AG04449 (cell line): ENCODE results near the gene WNT11.

Experiments
- CTCF ChIA-PET: fragments of 350-600 bp; formaldehyde crosslinking; extraction: SDS; loops from one replicate; lab custom pipeline; 2021; ENCODE audit warnings: antibody characterized with exemption; lab: Yijun Ruan, JAX
- POLR2A ChIA-PET: fragments of 400-600, 350-600 bp; formaldehyde crosslinking; extraction: SDS; loops from one replicate; lab custom pipeline; 2020; ENCODE audit warnings: antibody characterized with exemption, inconsistent platforms; lab: Yijun Ruan, JAX
- DNase-seq: peaks from one replicate; pipeline ENCODE4 v3.0.0-alpha.2; 2010; ENCODE audit warnings: low read depth, low spot score
- H3K4me3 ChIP-seq: 2 replicates; pipeline ENCODE4 v1.5.1; 2011; ENCODE audit warnings: low read depth, mild to moderate bottlenecking, control low read depth, low read length
- CTCF ChIP-seq: IDR thresholded peaks from one replicate; pipeline ENCODE4 v1.5.1; 2011; ENCODE audit warnings: mild to moderate bottlenecking, moderate library complexity, low read length, control low read depth, inconsistent platforms; ENCODE audit not compliant: insufficient read depth; ENCODE audit errors: missing control alignments

The WNT11 gene

DNA sequence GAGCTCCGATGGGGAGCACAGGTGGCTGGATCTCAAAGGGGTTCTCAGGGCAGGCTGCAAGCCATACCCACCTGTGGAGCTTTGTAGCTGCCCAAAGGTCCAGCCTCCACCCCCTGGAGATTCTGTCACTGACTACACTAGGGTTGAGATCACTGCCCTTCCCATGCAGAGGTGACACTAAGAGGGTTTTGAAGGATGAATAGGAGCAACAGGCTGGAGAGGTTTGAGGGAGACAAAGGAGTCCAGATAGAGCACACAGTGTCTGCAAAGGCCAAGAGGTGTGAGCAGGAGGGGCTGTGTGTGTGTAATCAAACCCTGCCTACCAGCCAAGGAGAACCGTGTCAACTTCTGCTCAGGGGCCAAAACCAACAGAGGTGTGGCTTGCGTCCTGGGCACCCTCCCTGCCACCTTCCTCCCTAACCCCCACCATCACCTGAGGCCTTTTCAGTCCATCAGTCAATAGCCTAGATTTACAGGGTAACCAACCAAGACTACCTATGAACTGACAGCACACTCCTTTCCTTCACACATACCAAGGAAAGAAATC is 43.0 kb upstream of the WNT11 start:
- CTCF ChIA-PET: interaction anchor here (0.9 kb wide), 1 partner anchor 42 kb away, joined by 4 read pairs; no protein-coding TSS in a partner anchor

GRCh38 chr11:76248210-76248609 is 41.9 kb upstream of the WNT11 start:
- no peak overlapping the region for H3K4me3 ChIP-seq
- CTCF ChIA-PET: interaction anchor here (3.5 kb wide), 1 partner anchor 40 kb away, joined by 15 read pairs; no protein-coding TSS in a partner anchor
- POLR2A ChIA-PET: no interaction called here
- no peak for TF ChIP-seq CTCF
- no peak for DNase-seq

More for the DNA sequence above, 43.0 kb upstream of the WNT11 start:
- no peak for TF ChIP-seq CTCF
- H3K4me3 ChIP-seq: no peak overlapping the region
- POLR2A ChIA-PET: no interaction called here
- DNase-seq: no peak

- no peak overlapping the region for H3K4me3 ChIP-seq
- POLR2A ChIA-PET: no interaction called here
- CTCF ChIA-PET: interaction anchor here (1.2 to 3.5 kb wide), 3 partner anchors 9 to 379 kb away, joined by 3 to 15 read pairs (median 3); no protein-coding TSS in a partner anchor
- no peak for TF ChIP-seq CTCF
- no peak for DNase-seq
Observed at GRCh38 chr11:76247091-76247490, 40.8 kb upstream of the WNT11 start.

DNA sequence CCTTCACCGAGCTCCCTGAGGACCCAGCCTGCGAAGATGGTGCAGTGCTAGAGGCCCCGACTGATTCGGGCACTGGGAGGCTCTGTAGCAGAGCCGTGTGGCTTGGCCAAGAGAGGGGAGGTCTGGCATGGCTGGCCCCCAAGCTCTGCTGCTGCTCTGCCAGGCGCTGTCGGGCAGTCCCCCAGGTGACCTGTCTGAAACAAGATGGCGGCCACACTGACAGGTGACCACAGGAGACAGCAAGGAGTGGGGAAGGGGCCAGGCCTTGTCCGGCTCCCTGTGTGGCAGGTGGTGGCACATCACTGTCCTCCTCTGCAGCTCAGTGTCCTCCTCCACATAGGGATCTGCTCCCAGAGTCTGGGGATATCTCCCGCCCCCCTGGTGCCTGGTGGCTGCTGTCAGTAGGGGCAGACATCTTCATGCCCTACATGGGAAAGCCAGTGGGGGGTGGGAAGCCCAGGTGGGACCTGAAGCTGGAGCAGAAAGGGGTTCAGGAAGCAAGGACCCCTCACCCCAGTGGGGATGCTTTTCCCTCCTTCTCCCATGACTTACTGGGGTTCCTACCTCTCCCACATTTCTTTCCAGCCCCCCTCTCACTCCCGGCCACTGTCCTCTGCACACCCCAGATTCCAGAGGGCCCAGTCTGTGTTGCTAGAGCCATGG is 40.1 kb upstream of the WNT11 start:
- H3K4me3 ChIP-seq: no peak overlapping the region
- no peak for DNase-seq
- TF ChIP-seq CTCF: no peak
- ChIA-PET POLR2A (no interaction called here), CTCF (interaction anchor here (1.2 to 3.5 kb wide), 3 partner anchors 9 to 378 kb away, joined by 3 to 15 read pairs (median 3); no protein-coding TSS in a partner anchor)

DNA sequence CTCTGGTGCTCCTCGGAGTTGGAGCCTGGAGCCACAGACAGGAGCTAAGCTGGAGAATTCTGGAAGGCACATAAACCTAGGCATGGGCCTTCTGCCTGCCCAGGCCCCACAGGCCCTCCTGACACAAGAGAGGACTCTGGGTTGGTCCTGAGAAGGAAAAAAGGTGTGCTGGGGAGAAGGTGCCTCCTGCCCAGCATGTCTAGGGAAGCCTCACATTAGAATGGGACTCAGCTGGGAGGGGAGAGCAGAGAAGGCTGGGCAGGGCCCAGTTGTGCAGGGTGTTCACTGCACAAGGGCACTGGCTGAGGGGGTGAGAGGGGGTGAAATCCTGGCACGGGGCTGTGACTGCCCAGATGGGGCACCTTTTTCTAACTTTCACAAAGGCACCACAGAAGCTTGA is 39.4 kb upstream of the WNT11 start:
- H3K4me3 ChIP-seq: no peak overlapping the region
- no peak for DNase-seq
- ChIA-PET POLR2A (no interaction called here), CTCF (interaction anchor here (1.1 to 3.5 kb wide), 4 partner anchors 8 to 377 kb away, joined by 3 to 15 read pairs (median 3); no protein-coding TSS in a partner anchor)
- no peak for TF ChIP-seq CTCF

- no peak for TF ChIP-seq CTCF
- ChIA-PET POLR2A (no interaction called here), CTCF (interaction anchor here (1.1 to 3.5 kb wide), 2 partner anchors 36 to 75 kb away, joined by 3 to 15 read pairs; no protein-coding TSS in a partner anchor)
- H3K4me3 ChIP-seq: no peak overlapping the region
- no peak for DNase-seq
Observed at GRCh38 chr11:76244316-76244851, 38.1 kb upstream of the WNT11 start.
